ENCODE results near the gene KPNA4.
"Not testable (repeated sequence)": the region's sequence is repeated elsewhere in the genome, so short reads cannot be mapped to it uniquely, and the experiment has no call there.

The KPNA4 gene

DNA sequence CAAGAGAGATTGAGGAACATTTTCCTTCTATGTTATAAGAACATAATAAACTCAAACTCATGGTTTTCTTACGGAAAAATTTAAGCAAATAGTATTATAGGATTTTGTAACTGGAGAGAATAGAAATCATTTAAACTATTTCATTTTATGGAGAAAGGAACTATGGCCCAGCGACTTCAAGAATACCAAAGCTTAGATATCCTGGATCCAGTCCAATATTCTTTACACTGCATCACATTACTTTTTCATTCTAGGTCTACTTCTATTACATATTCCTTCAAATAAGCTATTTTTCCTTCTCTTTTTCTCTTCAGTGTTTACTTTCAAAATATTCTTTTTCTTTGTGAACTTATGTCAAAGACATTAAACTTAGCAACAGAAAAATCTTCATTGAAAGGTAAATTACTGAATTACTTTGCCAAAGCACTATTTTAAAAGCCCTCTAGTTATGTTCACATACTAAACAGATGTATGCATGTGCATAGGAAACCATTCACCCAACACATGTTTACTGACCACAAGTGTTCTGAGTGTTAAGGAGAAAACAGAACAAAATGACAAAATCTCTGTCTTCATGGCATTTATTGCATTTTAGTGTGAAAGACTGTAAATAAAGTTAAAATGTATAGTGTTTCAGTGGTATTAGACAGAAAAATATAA lies 20.4 kb downstream of the KPNA4 start:
- H3K4me3 ChIP-seq (ENCODE audit: low read depth, low read length), result no peak overlapping the region
- no peak for DNase-seq (ENCODE audit: low read depth)
- TF ChIP-seq, protein P1, sequence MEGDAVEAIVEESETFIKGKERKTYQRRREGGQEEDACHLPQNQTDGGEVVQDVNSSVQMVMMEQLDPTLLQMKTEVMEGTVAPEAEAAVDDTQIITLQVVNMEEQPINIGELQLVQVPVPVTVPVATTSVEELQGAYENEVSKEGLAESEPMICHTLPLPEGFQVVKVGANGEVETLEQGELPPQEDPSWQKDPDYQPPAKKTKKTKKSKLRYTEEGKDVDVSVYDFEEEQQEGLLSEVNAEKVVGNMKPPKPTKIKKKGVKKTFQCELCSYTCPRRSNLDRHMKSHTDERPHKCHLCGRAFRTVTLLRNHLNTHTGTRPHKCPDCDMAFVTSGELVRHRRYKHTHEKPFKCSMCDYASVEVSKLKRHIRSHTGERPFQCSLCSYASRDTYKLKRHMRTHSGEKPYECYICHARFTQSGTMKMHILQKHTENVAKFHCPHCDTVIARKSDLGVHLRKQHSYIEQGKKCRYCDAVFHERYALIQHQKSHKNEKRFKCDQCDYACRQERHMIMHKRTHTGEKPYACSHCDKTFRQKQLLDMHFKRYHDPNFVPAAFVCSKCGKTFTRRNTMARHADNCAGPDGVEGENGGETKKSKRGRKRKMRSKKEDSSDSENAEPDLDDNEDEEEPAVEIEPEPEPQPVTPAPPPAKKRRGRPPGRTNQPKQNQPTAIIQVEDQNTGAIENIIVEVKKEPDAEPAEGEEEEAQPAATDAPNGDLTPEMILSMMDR (IDR thresholded peaks at IDR 0.05; ENCODE audit: control insufficient read depth, extremely low read depth, insufficient read depth), result no peak

DNA sequence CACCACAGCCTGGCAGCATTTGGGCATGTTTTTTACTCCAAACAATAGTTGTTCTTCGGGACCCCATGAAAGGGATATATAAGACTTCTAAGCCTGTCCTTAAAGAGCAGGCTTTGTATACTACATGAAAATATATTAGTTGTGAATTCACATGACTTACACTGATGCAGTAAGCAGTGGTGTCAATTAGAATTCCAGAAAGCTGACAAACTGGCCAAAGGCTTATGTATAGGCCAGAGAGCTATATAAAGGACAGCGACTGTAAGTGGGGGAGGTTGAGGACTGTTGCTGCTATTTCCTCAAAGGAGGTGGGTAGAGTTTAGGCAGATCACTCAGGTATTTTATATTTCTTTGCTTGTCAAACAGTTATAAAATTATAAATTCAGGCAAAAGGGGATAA lies 24.8 kb downstream of the KPNA4 start:
- TF ChIP-seq, protein P1 (IDR thresholded peaks at IDR 0.05; ENCODE audit: control insufficient read depth, extremely low read depth, insufficient read depth), result no peak
- H3K4me3 ChIP-seq (ENCODE audit: low read depth, low read length), result no peak overlapping the region
- no peak for DNase-seq (ENCODE audit: low read depth)

DNA sequence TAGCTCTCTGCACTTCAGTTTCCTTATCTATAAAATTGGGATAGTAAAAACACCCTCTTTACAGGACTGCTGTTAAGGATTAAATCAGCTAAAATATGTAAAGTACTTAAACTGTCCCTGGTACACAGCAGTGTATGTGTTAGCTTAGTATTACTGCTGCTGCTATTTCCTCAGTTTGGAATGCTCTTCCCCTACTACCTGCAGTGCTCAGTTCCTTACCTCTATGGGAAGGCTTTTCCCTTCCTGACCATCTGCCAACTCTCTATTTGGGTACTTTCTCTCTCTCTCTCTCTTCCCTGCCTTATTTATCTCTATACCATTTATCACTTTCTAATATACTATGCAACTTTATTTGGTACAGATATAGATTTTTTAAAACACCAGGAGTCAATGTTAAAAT lies 26.5 kb downstream of the KPNA4 start:
- TF ChIP-seq, protein P1 (IDR thresholded peaks at IDR 0.05; ENCODE audit: control insufficient read depth, extremely low read depth, insufficient read depth), result no peak
- no peak overlapping the region for H3K4me3 ChIP-seq (ENCODE audit: low read depth, low read length)
- DNase-seq (ENCODE audit: low read depth), result no peak

DNA sequence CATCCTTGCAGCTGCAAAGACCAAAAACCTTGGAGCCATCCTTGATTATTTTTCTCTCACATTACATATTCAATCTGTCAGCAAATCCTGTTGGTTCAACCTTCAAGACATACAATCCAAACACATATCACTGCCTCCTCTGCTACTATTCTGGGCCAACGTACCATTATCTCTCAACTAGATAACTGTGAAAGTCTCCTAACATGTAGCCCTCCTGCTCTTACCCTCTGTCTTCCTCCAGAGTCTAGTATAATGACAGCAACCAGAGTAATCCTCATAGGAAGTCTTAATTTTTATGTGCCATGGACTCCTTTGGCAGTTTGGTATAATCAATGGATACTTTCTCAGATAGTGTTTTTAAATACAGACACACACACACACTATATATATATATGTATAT lies 27.6 kb downstream of the KPNA4 start:
- no peak for DNase-seq (ENCODE audit: low read depth)
- TF ChIP-seq, protein P1 (IDR thresholded peaks at IDR 0.05; ENCODE audit: control insufficient read depth, extremely low read depth, insufficient read depth), result no peak
- no peak overlapping the region for H3K4me3 ChIP-seq (ENCODE audit: low read depth, low read length)

DNA sequence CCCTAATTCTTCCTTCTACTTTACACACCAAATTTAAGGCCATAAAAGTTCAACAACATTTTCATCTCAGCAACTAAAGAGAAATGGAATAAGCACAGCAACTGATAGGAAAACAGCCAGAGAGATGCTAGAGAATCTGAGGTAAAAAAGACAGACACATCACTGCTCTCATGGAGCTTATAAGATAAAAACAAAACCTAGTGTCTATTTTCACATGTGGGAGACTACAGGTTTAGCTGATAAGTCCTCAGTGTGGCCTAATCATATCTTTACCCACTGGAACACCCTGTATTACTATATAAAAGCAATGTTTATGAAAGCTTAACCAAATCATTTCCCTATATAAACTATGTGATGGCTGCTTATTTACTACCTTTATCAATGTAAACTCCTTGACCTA lies 33.0 kb downstream of the KPNA4 start:
- H3K4me3 ChIP-seq (ENCODE audit: low read depth, low read length), result no peak overlapping the region
- TF ChIP-seq, protein P1 (IDR thresholded peaks at IDR 0.05; ENCODE audit: control insufficient read depth, extremely low read depth, insufficient read depth), result no peak
- DNase-seq (ENCODE audit: low read depth), result no peak

DNA sequence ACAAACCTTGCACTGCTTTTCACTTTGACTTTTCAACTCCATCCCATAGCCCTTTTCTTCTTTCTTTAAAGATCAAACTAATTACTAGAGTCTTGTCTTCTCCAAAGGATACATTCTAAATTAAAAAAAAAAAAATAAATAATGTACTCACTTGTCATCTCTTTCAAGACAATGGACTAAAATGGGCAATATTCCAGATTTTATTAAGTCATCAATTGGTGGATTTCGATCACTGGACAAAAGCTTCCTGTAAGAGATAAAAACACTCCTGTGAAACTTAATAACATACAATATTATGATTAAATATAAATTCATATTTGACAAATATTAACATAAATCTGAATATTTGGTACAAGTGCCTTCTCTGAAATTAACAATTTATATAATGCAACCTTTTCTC lies 34.1 kb downstream of the KPNA4 start:
- TF ChIP-seq, protein P1 (IDR thresholded peaks at IDR 0.05; ENCODE audit: control insufficient read depth, extremely low read depth, insufficient read depth), result no peak
- no peak overlapping the region for H3K4me3 ChIP-seq (ENCODE audit: low read depth, low read length)
- no peak for DNase-seq (ENCODE audit: low read depth)

DNA sequence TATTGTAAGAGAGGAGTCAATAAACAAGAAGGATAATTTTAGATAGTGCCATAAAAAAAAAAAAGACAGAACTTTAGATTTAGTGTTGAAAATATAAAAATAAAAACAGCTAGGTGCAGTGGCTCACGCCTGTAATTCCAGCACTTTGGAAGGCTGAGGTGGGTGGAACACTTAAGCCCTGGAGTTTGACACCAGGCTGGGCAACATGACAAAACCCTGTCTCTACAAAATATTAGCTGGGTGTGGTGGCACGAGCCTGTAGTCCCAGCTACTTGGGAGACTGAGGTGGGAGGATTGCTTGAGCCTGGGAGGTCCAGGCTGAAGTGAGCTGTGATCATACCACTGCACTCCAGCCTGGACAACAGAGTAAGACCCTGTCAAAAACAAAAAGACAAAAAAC lies 49.0 kb downstream of the KPNA4 start:
- not testable (repeated sequence) for H3K4me3 ChIP-seq (ENCODE audit: low read depth, low read length); DNase-seq (ENCODE audit: low read depth)

Data from LNCaP clone FGC (cell line).